Spinal cord (tissue), 10 donors: Measurements from ENCODE around the gene SUMF1. TPM values are rescaled to one million over a fixed set of nuclear protein-coding genes. Genes with fewer than 3 reads are reported as not detected.

Experiments used
- DNase-seq, 6 donors: peaks; one replicate each; pipeline versions ENCODE4 v3.0.0 to v3.0.0-alpha.2; 2013 to 2015; ENCODE audit warnings: low spot score in 6 of 6, low read depth in 4 of 6
- H3K27ac ChIP-seq: one replicate; pipeline ENCODE4 v1.5.1; 2013; ENCODE audit warnings: low read depth, low read length, control low read depth
- H3K27me3 ChIP-seq: one replicate; pipeline ENCODE4 v1.6.1; 2013; ENCODE audit warnings: low read length; ENCODE audit not compliant: control insufficient read depth, insufficient read depth
- H3K36me3 ChIP-seq: one replicate; pipeline ENCODE4 v1.6.1; 2013; ENCODE audit warnings: low read length; ENCODE audit not compliant: control insufficient read depth, insufficient read depth
- H3K4me1 ChIP-seq: one replicate; pipeline ENCODE4 v1.6.1; 2013; ENCODE audit warnings: low read length; ENCODE audit not compliant: control insufficient read depth, insufficient read depth
- H3K4me3 ChIP-seq: one replicate; pipeline ENCODE4 v1.5.1; 2013; ENCODE audit warnings: low read depth, low read length, control low read depth
- H3K9me3 ChIP-seq: one replicate; pipeline ENCODE4 v1.6.1; 2013; ENCODE audit warnings: low read length; ENCODE audit not compliant: control insufficient read depth, insufficient read depth
- WGBS: methylation state at CpG from one replicate; pipeline ENCODE4 v1.1.5; 2013; ENCODE audit warnings: missing lambda C conversion rate; ENCODE audit not compliant: insufficient coverage; 5-methylcytosine and 5-hydroxymethylcytosine counted together
- polyA plus RNA-seq, 2 donors: library from polyadenylated mRNA; unstranded; fragments of 120-200 nt; gene quantifications; one replicate each; pipeline ENCODE4 v1.2.1, GENCODE V29; 2013; ENCODE audit not compliant: insufficient read length in 2 of 2
- total RNA-seq, 2 donors: library from RNA; depleted of rRNA in 1 of 2; stranded (reverse); fragments of 120-200 nt in 1 of 2; fragments of >200 nt in 1 of 2; gene quantifications; one replicate each; pipeline versions ENCODE4 v1.2.3 to v1.2.4, GENCODE V29; 2013 to 2014
- donor health status: healthy.

SUMF1 gene
- total and polyA plus RNA-seq, 4 donors, result 13.2 to 39.5 (median 23.8) TPM

DNA sequence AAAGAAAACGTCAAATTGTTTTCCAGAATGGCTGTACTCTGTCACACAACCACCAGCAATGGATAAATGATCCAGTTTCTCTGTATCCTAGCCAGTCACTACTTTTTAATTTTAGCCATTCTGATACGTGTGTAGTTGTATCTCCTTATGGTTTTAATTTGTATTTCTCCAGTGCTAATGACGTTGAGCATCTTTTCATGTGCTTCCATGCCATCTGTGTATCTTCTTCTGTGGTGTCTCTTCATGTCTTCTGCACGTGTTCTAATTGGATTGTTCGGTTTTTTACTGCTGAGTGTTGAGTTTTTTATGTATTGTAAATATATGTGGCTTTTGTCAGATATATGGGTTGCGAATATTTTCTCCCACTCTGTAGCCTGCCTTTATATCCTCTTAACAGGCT is 81.9 kb downstream of the SUMF1 start:
- no CpG with 5 or more reads among the region's 6 CpGs for WGBS
- Histone ChIP-seq H3K27ac (no peak overlapping the region), H3K36me3 (no peaks in the 10 kb centered on the region), H3K27me3 (no peaks in the 10 kb centered on the region), H3K4me1 (no peaks in the 10 kb centered on the region), H3K9me3 (peaks cover under 1% of the 10 kb centered on the region), H3K4me3 (no peak overlapping the region)
- peak in 1 of 6 donors; percentile 24 for DNase-seq

GRCh38 chr3:4380013-4380412 is 87.1 kb downstream of the SUMF1 start:
- Histone ChIP-seq H3K36me3 (no peaks in the 10 kb centered on the region), H3K27me3 (no peaks in the 10 kb centered on the region), H3K9me3 (peaks cover 1% of the 10 kb centered on the region), H3K4me3 (no peak overlapping the region), H3K27ac (no peak overlapping the region), H3K4me1 (no peaks in the 10 kb centered on the region)
- 92% methylated on average over 2 of the region's 4 CpGs for WGBS
- no peak for DNase-seq

- peaks cover 5% of the 10 kb centered on the region for H3K9me3 ChIP-seq
- no peak for DNase-seq
- 95% methylated on average over 2 of the region's 2 CpGs for WGBS
- no peak overlapping the region for H3K4me3 ChIP-seq
- H3K4me1 ChIP-seq, result no peaks in the 10 kb centered on the region
- H3K27ac ChIP-seq, result no peak overlapping the region
- H3K27me3 ChIP-seq, result no peaks in the 10 kb centered on the region
- no peaks in the 10 kb centered on the region for H3K36me3 ChIP-seq
These were observed 90.6 kb downstream of the SUMF1 start for GRCh38 chr3:4376499-4376898.

DNA sequence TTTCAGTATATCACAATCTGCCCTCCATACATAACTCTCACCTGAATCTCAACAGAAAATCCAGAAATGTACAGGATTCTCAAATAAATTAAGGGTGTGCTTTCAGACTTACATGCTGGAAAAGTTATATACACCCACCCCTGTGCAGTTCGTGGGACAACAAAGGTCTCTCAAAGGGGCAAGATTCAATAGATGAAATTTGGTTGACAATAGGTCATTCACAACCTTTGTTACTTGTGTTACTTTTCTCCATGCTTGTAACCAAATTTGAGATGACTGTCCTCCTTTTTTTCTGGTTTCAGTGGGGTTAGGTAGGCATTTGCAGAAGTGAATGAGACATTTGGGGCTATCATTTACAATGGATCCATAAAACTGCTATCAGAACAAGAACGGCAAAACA is 91.2 kb downstream of the SUMF1 start:
- WGBS, result no CpG with 5 or more reads among the region's 2 CpGs
- H3K4me1 ChIP-seq, result no peaks in the 10 kb centered on the region
- no peak overlapping the region for H3K4me3 ChIP-seq
- no peaks in the 10 kb centered on the region for H3K27me3 ChIP-seq
- DNase-seq, result no peak
- H3K36me3 ChIP-seq, result no peaks in the 10 kb centered on the region
- H3K9me3 ChIP-seq, result peaks cover 5% of the 10 kb centered on the region
- H3K27ac ChIP-seq, result no peak overlapping the region

DNA sequence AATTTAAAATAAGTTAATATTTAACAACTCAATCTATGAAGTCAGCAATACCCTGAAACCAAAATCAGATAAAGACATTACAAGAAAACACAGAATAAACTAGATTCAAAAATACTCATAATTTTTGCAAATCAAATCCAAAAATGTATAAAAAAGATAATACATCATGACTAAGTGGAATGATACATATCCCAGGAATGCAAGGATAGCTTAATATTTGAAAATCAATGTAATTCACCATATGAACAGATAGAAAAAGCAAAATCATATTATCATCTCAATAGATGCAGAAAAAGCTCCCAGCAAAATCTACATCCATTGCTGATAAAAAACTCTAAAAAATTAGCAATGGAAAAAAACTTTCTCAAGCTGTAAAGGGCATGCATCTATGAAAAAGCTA is 93.4 kb downstream of the SUMF1 start:
- Histone ChIP-seq H3K27me3 (no peaks in the 10 kb centered on the region), H3K9me3 (peaks cover 3% of the 10 kb centered on the region), H3K27ac (no peak overlapping the region), H3K4me1 (no peaks in the 10 kb centered on the region), H3K36me3 (no peaks in the 10 kb centered on the region), H3K4me3 (no peak overlapping the region)
- DNase-seq, result no peak

- no peaks in the 10 kb centered on the region for H3K9me3 ChIP-seq
- H3K27ac ChIP-seq, result no peak overlapping the region
- DNase-seq, result no peak
- no peaks in the 10 kb centered on the region for H3K4me1 ChIP-seq
- H3K27me3 ChIP-seq, result no peaks in the 10 kb centered on the region
- WGBS, result no CpG with 5 or more reads among the region's 2 CpGs
- H3K36me3 ChIP-seq, result peaks cover 3% of the 10 kb centered on the region
- H3K4me3 ChIP-seq, result no peak overlapping the region
These were observed 104.5 kb downstream of the SUMF1 start for GRCh38 chr3:4362523-4362922.

DNA sequence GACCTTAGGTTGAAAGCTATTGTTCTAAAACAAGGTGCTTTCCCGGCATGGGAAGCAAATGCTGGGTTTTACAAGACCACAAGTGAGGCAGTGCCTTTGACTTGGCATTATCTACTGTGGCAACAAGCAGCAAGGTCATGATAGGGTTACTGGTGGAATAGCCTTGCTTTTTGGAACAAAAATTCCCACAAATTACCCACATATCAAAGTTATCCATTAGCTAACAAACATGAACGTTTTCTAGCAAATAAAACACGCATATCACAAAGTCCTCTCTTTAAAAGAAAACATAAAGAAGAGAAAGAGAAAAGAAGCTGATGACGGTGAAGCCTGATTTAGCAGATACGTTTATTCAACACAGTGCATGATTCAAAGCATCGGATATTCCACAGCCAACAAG is 106.3 kb downstream of the SUMF1 start:
- WGBS, result no CpG with 5 or more reads among the region's 6 CpGs
- Histone ChIP-seq H3K36me3 (peaks cover 3% of the 10 kb centered on the region), H3K4me1 (peaks cover 7% of the 10 kb centered on the region), H3K4me3 (no peak overlapping the region), H3K27me3 (no peaks in the 10 kb centered on the region), H3K27ac (no peak overlapping the region), H3K9me3 (no peaks in the 10 kb centered on the region)
- no peak for DNase-seq

- WGBS, result 71% methylated on average over 4 of the region's 12 CpGs
- H3K4me1 ChIP-seq, result peaks cover 7% of the 10 kb centered on the region
- peaks cover 3% of the 10 kb centered on the region for H3K36me3 ChIP-seq
- H3K27me3 ChIP-seq, result no peaks in the 10 kb centered on the region
- no peak overlapping the region for H3K4me3 ChIP-seq
- no peak for DNase-seq
- no peaks in the 10 kb centered on the region for H3K9me3 ChIP-seq
- no peak overlapping the region for H3K27ac ChIP-seq
These were observed 107.1 kb downstream of the SUMF1 start for GRCh38 chr3:4359805-4360502.

DNA sequence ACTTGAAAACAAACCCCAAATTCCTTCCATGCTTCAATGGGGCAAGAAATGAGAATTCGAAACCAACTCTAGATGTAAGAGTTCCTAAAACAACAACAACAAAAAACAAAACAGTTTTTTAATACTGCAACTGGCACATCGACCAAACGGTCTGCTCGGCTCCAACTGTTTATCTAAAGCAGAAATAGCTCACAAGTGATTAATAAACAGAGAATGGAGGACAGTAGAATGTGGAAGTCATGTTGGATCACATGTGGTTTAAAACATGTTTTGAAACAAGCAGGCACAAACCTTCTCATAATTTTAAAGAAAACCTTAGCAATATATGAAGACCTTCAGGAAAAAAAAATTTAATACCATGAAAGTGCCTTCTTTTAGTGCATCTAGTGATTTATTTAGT is 108.8 kb downstream of the SUMF1 start:
- H3K27me3 ChIP-seq, result no peaks in the 10 kb centered on the region
- H3K36me3 ChIP-seq, result peaks cover 3% of the 10 kb centered on the region
- no peak overlapping the region for H3K4me3 ChIP-seq
- WGBS, result 100% methylated on average over 1 of the region's 4 CpGs
- DNase-seq, result no peak
- H3K4me1 ChIP-seq, result peaks cover 7% of the 10 kb centered on the region
- H3K27ac ChIP-seq, result no peak overlapping the region
- no peaks in the 10 kb centered on the region for H3K9me3 ChIP-seq

DNA sequence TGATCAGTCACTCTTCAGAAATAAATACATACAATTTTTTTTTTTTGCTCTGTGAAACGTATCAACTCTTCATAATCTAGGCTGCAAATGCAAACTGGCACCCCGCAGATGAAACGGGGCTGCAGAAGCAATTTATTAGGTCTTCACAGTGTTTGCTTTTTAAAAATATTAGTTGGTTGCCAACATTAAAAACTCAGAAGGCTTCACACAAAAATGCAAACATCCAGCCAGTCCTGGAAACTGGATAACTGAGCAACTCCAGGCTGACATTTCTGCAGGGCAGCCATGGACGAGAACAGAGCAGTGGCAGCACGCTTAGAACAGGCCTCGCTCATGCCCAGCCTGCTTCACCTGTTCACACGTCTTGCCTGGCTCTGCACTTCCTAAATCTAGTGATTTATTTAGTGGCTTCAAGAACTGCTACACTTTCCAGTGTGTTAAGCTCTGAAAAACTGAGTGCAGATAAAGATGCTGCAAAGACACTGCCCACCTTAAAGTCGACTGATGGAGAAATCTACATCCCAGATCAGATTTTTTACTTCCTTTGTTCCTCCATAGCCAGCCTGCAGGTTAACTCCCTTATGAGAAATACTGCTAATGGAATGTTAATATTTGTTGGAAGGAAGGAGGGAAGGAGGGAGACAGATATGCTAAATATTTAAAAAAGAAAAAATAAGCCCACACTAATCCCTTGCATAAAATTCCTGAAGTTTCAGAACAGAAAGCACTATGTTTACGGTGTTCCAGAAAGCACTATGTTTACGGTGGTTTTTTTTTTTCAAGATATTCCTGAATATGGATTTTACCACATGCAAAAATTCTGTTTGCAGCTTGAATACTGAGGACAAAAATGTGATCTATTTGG is 110.3 kb downstream of the SUMF1 start:
- H3K27ac ChIP-seq, result peak overlapping the region; percentile 79
- H3K4me1 ChIP-seq, result peaks cover 7% of the 10 kb centered on the region
- H3K27me3 ChIP-seq, result no peaks in the 10 kb centered on the region
- H3K9me3 ChIP-seq, result no peaks in the 10 kb centered on the region
- H3K36me3 ChIP-seq, result peaks cover 3% of the 10 kb centered on the region
- WGBS, result 84% methylated on average over 2 of the region's 10 CpGs
- peak in 1 of 6 donors; percentile 54 for DNase-seq
- no peak overlapping the region for H3K4me3 ChIP-seq
